Measurements from ENCODE around the gene ADCY10.
"Not testable (repeated sequence)": the region's sequence is repeated elsewhere in the genome, so short reads cannot be mapped to it uniquely, and the experiment has no call there.

- TF ChIP-seq POLR2AphosphoS5 (IDR thresholded peaks at IDR 0.05; ENCODE audit: borderline replicate concordance, low read depth, low read length); EZH2 (IDR thresholded peaks at IDR 0.05); FOXP2 (optimal IDR thresholded peaks at IDR 0.05; ENCODE audit: control extremely low read depth, extremely low read length, insufficient read depth): not testable (repeated sequence)
Observed at GRCh38 chr1:167806235-167806634, 107.7 kb downstream of the ADCY10 start.
